ENCODE data around the gene CTLA4.

- TF ChIP-seq CTCF (IDR thresholded peaks at IDR 0.05; ENCODE audit: insufficient read depth, low read length) (no peak), GABPA (IDR thresholded peaks at IDR 0.05; ENCODE audit: low read depth) (no peak), POLR2AphosphoS5 (IDR thresholded peaks at IDR 0.05; ENCODE audit: low read depth) (no peak)
These were observed 36.5 kb downstream of the CTLA4 start for GRCh38 chr2:203904022-203904421.
